GM19025 (cell line): ENCODE measurements around the gene COPS8.

Experiments
- ATAC-seq: cut with Tn5 transposase; IDR thresholded peaks from one replicate; pipeline ENCODE4 v1.9.1; 2021; ENCODE audit warnings: mild to moderate bottlenecking, low read depth, moderate library complexity; ENCODE audit not compliant: unreplicated experiment

Gene COPS8

GRCh38 chr2:237085248-237086221 lies at the start of gene COPS8:
TSS of gene COPS8 (plus strand) at chr2:237085889. CDS start at chr2:237085965, 76 bp downstream.
- ATAC-seq = peak; percentile 98

- no peak for ATAC-seq
Measured at GRCh38 chr2:237039301-237040031, 46.2 kb upstream of the COPS8 start.

GRCh38 chr2:237041231-237041630 lies 44.5 kb upstream of the COPS8 start:
- ATAC-seq = no peak

GRCh38 chr2:237042101-237042500 lies 43.6 kb upstream of the COPS8 start:
- ATAC-seq = no peak

- no peak for ATAC-seq
Measured at GRCh38 chr2:237043866-237044265, 41.8 kb upstream of the COPS8 start.

- ATAC-seq = no peak
Measured at GRCh38 chr2:237044281-237044680, 41.4 kb upstream of the COPS8 start.

GRCh38 chr2:237045449-237045848 lies 40.2 kb upstream of the COPS8 start:
- ATAC-seq = no peak

- ATAC-seq = no peak
Measured at GRCh38 chr2:237048595-237048994, 37.1 kb upstream of the COPS8 start.

GRCh38 chr2:237051861-237052260 lies 33.8 kb upstream of the COPS8 start:
- no peak for ATAC-seq

GRCh38 chr2:237053066-237053465 lies 32.6 kb upstream of the COPS8 start:
- no peak for ATAC-seq

- ATAC-seq = no peak
Measured at GRCh38 chr2:237055386-237056100, 30.1 kb upstream of the COPS8 start.

GRCh38 chr2:237056287-237056875 lies 29.3 kb upstream of the COPS8 start:
- no peak for ATAC-seq

- ATAC-seq = no peak
Measured at GRCh38 chr2:237057107-237057506, 28.6 kb upstream of the COPS8 start.

- peak; percentile 72 for ATAC-seq
Measured at GRCh38 chr2:237057893-237058300, 27.8 kb upstream of the COPS8 start.

GRCh38 chr2:237058423-237058822 lies 27.3 kb upstream of the COPS8 start:
- ATAC-seq = no peak

- peak; percentile 55 for ATAC-seq
Measured at GRCh38 chr2:237059155-237059875, 26.4 kb upstream of the COPS8 start.

- no peak for ATAC-seq
Measured at GRCh38 chr2:237060534-237061312, 25.0 kb upstream of the COPS8 start.

- no peak for ATAC-seq
Measured at GRCh38 chr2:237061356-237061755, 24.3 kb upstream of the COPS8 start.

GRCh38 chr2:237062585-237062984 lies 23.1 kb upstream of the COPS8 start:
- no peak for ATAC-seq
